ENCODE results near the gene CACNA1E.

DNA sequence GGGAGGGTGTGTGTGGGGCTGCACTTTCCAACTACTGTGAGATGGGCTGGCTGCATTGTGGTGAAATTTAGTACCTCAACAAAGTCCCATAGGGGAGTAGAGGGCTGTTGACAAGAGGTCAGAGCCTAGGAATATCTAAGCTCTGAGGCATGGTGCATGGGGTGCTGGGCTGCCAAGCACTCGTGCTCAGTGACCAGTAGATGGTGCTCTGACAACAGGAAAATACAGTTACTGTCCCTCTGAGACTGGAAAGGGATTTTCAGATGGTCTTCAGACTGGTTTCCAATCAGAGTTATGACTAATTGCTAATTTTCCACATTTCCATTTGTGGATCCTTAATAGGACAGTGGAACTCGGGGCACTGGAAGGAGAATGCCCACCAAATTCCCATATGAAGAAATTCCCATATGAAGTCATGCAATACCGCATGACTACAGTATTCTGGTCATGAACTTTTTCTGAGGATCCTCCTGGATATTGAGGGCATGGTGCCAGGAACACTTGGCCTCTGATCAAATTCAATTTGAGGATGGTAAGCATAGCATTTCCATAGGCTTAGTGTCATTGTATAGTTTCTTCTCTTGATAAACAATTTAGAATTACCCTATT, 4.1 kb upstream of the CACNA1E start:
- TF ChIP-seq, protein P1, sequence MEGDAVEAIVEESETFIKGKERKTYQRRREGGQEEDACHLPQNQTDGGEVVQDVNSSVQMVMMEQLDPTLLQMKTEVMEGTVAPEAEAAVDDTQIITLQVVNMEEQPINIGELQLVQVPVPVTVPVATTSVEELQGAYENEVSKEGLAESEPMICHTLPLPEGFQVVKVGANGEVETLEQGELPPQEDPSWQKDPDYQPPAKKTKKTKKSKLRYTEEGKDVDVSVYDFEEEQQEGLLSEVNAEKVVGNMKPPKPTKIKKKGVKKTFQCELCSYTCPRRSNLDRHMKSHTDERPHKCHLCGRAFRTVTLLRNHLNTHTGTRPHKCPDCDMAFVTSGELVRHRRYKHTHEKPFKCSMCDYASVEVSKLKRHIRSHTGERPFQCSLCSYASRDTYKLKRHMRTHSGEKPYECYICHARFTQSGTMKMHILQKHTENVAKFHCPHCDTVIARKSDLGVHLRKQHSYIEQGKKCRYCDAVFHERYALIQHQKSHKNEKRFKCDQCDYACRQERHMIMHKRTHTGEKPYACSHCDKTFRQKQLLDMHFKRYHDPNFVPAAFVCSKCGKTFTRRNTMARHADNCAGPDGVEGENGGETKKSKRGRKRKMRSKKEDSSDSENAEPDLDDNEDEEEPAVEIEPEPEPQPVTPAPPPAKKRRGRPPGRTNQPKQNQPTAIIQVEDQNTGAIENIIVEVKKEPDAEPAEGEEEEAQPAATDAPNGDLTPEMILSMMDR (IDR thresholded peaks at IDR 0.05; ENCODE audit: poor library complexity): peak; percentile 93
- TF ChIP-seq EZH2 (IDR thresholded peaks at IDR 0.05; ENCODE audit: borderline replicate concordance): no peak

Measured in hepatocyte (in vitro differentiated cells).